NCI-H345 (cell line): Measurements from ENCODE around the gene PSEN1.

Source experiments
- DNase-seq: peaks from one replicate; lab custom pipeline; 2025; lab: John Stamatoyannopoulos, UW

Gene PSEN1

GRCh38 chr14:73136387-73137225 lies at the start of gene PSEN1:
PSEN1 (plus strand) TSS chr14:73136507; CDS start chr14:73148020, 11,513 bp downstream.
- peak; percentile 95 for DNase-seq

- no peak for DNase-seq
Measured at GRCh38 chr14:73091044-73091443, 45.3 kb upstream of the PSEN1 start.

GRCh38 chr14:73097421-73097820 lies 38.9 kb upstream of the PSEN1 start:
- no peak for DNase-seq

GRCh38 chr14:73100334-73100733 lies 36.0 kb upstream of the PSEN1 start:
- DNase-seq: no peak

GRCh38 chr14:73102806-73103497 lies 33.4 kb upstream of the PSEN1 start:
- DNase-seq: no peak

GRCh38 chr14:73105050-73105449 lies 31.3 kb upstream of the PSEN1 start:
- DNase-seq: no peak

- no peak for DNase-seq
Measured at GRCh38 chr14:73105727-73106126, 30.6 kb upstream of the PSEN1 start.

- DNase-seq: no peak
Measured at GRCh38 chr14:73116079-73116665, 20.1 kb upstream of the PSEN1 start.

GRCh38 chr14:73124180-73124894 lies 12.0 kb upstream of the PSEN1 start:
- no peak for DNase-seq

- peak; percentile 30 for DNase-seq
Measured at GRCh38 chr14:73125169-73125588, 11.1 kb upstream of the PSEN1 start.

- DNase-seq: no peak
Measured at GRCh38 chr14:73125746-73126145, 10.6 kb upstream of the PSEN1 start.

GRCh38 chr14:73133795-73134194 lies 2.5 kb upstream of the PSEN1 start:
- no peak for DNase-seq

GRCh38 chr14:73136085-73136386 lies 271 bp upstream of the PSEN1 start:
- DNase-seq: no peak

- DNase-seq: no peak
Measured at GRCh38 chr14:73140811-73141323, 4.6 kb downstream of the PSEN1 start.

- DNase-seq: no peak
Measured at GRCh38 chr14:73142216-73142615, 5.9 kb downstream of the PSEN1 start.

- DNase-seq: no peak
Measured at GRCh38 chr14:73143003-73143402, 6.7 kb downstream of the PSEN1 start.

- DNase-seq: no peak
Measured at GRCh38 chr14:73143617-73144016, 7.3 kb downstream of the PSEN1 start.

GRCh38 chr14:73145371-73145770 lies 9.1 kb downstream of the PSEN1 start:
- no peak for DNase-seq

GRCh38 chr14:73146111-73146510 lies 9.8 kb downstream of the PSEN1 start:
- DNase-seq: no peak

- no peak for DNase-seq
Measured at GRCh38 chr14:73149753-73150152, 13.4 kb downstream of the PSEN1 start.

- no peak for DNase-seq
Measured at GRCh38 chr14:73153272-73153671, 17.0 kb downstream of the PSEN1 start.

- DNase-seq: no peak
Measured at GRCh38 chr14:73162251-73162650, 25.9 kb downstream of the PSEN1 start.
